HEK293T (cell line): ENCODE measurements around the gene CNKSR1.

Experiments
- NFRKB ChIP-seq: fragments of 450-650 bp; IDR thresholded peaks from 2 replicates; pipeline ENCODE4 v1.6.1; 2016; ENCODE audit warnings: mild to moderate bottlenecking, moderate library complexity
- SP1 ChIP-seq: fragments of 450-650 bp; IDR thresholded peaks from 2 replicates; pipeline ENCODE4 v1.6.1; 2017
- SUZ12 ChIP-seq: fragments of 450-650 bp; IDR thresholded peaks from 2 replicates; pipeline ENCODE4 v1.6.1; 2016; ENCODE audit warnings: mild to moderate bottlenecking

DNA sequence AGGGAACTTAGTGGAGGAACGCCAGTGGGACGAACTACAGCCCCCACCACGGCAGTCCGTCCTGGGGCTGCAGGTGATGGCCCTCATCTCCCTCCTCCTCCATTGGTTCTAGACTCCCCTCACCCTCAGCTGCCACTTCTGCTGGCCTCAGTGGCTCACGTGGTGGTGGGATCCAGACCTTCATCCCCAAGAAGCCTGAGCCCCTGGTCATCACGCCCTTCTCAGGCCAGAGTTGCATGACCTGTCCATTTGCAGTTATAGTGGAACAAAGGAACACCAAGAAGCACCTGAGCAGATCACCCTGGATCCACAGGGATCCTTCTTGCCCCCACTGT is 31.4 kb upstream of the CNKSR1 start:
- TF ChIP-seq NFRKB (no peak), SP1 (no peak), SUZ12 (no peak)
